ENCODE data around the gene AKR7A3. TPM values are rescaled to one million over a fixed set of nuclear protein-coding genes. Genes with fewer than 3 reads are reported as not detected.
"Not testable (repeated sequence)": the region's sequence is repeated elsewhere in the genome, so short reads cannot be mapped to it uniquely, and the experiment has no call there.

The AKR7A3 gene
- total RNA-seq, 1 donor from 2014 or later, result 0.14 TPM

DNA sequence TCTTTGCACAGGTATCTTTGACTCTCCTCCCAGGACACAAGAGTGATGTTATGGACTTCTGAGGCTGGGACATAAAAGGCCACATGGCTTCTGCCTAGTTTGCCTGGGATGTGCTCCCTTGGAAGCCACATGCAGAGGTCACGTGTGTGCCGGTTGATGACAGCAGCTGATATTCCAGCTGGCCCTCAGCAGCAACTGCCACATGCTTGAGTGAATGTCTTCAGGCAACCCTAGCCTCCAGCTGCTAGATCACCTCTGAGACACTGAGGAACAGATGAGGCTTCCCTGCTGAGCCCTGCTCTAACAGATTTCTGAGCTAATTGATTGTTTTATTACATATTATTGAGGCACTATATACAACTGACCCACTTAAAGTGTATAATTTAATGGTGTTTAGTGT, 11.6 kb upstream of the AKR7A3 start:
- Histone ChIP-seq H3K9me3 (replicated peaks) (peaks cover 4% of the 10 kb centered on the region), H3K36me3 (peaks cover 41% of the 10 kb centered on the region), H3K27ac (replicated peaks) (no peak overlapping the region), H3K4me1 (no peaks in the 10 kb centered on the region), H3K27me3 (ENCODE audit: low read depth) (no peaks in the 10 kb centered on the region), H3K4me3 (no peak overlapping the region)
- no peak for DNase-seq
- intact Hi-C loops (cut with micrococcal nuclease), result no loop called here
- TF ChIP-seq, protein P1, sequence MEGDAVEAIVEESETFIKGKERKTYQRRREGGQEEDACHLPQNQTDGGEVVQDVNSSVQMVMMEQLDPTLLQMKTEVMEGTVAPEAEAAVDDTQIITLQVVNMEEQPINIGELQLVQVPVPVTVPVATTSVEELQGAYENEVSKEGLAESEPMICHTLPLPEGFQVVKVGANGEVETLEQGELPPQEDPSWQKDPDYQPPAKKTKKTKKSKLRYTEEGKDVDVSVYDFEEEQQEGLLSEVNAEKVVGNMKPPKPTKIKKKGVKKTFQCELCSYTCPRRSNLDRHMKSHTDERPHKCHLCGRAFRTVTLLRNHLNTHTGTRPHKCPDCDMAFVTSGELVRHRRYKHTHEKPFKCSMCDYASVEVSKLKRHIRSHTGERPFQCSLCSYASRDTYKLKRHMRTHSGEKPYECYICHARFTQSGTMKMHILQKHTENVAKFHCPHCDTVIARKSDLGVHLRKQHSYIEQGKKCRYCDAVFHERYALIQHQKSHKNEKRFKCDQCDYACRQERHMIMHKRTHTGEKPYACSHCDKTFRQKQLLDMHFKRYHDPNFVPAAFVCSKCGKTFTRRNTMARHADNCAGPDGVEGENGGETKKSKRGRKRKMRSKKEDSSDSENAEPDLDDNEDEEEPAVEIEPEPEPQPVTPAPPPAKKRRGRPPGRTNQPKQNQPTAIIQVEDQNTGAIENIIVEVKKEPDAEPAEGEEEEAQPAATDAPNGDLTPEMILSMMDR (IDR thresholded peaks at IDR 0.05; ENCODE audit: borderline replicate concordance), result no peak

DNA sequence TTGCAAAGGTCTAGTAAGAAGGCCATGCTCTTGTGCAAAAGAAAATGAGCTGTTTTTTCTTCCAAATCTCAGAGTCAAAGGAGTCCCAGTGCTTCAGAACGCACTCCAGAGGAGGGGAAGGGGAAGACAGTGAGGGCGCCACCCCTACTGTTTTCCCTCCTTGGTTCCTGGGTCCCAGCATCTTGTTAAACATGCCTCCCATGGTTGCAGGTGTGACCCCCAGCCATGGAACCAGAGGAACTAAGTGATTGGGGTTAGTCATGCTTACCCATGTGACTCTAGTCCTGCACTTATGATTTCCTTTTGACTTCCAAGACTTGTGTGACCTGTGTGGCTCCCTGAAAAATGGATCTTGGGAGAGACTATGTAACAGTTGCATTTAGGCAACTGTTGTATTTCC, 6.1 kb upstream of the AKR7A3 start:
- TF ChIP-seq, protein P1 (IDR thresholded peaks at IDR 0.05; ENCODE audit: borderline replicate concordance), result no peak
- peaks cover 19% of the 10 kb centered on the region for H3K9me3 ChIP-seq (replicated peaks)
- H3K4me1 ChIP-seq, result peaks cover 3% of the 10 kb centered on the region

DNA sequence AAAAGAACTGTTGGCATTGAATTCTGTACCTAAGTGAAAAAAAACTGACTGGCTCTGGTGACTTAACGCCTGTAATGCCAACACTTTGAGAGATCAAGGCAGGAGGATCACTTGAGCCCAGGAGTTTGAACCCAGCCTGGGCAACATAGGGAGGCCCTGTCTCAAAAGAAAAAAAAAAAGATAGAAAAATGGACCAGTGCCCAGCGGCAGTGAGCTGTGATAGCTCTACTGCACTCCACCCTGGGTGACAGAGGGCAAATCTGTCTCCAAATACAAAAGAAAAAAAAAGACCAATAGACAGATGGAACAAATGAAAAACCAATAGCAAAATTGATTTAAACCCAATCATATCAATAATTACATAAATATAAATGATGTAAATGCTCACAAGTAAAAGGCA, 674 bp upstream of the AKR7A3 start:
- intact Hi-C loops (cut with micrococcal nuclease), result no loop called here
- TF ChIP-seq, protein P1 (IDR thresholded peaks at IDR 0.05; ENCODE audit: borderline replicate concordance), result no peak
- H3K4me1 ChIP-seq, result peaks cover 17% of the 10 kb centered on the region
- no peak overlapping the region for H3K27ac ChIP-seq (replicated peaks)
- peak overlapping the region; percentile 62 for H3K4me3 ChIP-seq
- H3K36me3 ChIP-seq, result peaks cover 4% of the 10 kb centered on the region
- no peaks in the 10 kb centered on the region for H3K27me3 ChIP-seq (ENCODE audit: low read depth)
- no peak for DNase-seq
- peaks cover 5% of the 10 kb centered on the region for H3K9me3 ChIP-seq (replicated peaks)

More for the DNA sequence above, 6.1 kb upstream of the AKR7A3 start:
- no peak for DNase-seq
- Histone ChIP-seq H3K4me3 (no peak overlapping the region), H3K27me3 (ENCODE audit: low read depth) (no peaks in the 10 kb centered on the region), H3K36me3 (peaks cover 12% of the 10 kb centered on the region), H3K27ac (replicated peaks) (no peak overlapping the region)
- intact Hi-C loops (cut with micrococcal nuclease), result no loop called here

DNA sequence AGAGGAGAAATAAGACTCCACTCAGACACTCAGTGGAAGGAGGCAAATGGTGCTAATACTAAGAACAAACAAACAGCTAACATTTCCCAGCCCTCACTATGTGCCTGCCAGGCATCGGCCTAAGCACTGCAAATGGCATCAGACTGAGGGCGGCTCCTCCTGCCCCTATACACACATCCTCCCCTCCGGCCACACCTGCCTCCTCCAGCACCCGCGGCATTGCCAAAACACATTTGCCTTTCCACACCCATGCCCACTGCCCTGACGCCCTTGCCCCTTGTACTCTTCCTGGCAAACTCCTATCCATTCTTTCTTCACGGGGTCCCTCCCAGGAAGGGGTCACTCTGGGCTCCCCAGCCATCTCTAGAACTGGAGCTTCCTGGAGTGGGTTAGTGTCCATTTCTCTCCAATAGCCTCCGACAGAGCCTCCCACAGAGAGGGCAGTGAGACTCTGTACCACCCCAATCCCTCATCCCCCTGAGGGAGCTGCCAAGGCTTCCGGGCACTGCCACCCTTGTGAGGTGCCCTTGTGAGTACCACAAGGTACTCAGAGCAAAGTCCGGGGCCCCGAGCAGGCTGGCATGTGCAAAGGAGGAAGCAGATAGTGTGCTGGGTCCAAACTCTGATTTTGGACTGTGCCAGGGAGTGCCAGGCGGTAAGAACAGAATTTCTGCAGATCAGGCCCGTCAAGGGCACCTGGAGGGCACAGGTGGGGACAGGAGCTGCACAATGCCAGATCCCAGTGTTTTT, 959 bp downstream of the AKR7A3 start:
- no peaks in the 10 kb centered on the region for H3K36me3 ChIP-seq
- H3K9me3 ChIP-seq (replicated peaks), result no peaks in the 10 kb centered on the region
- no peak overlapping the region for H3K27ac ChIP-seq (replicated peaks)
- H3K27me3 ChIP-seq (ENCODE audit: low read depth), result no peaks in the 10 kb centered on the region
- intact Hi-C loops (cut with micrococcal nuclease), result no loop called here
- H3K4me3 ChIP-seq, result no peak overlapping the region
- H3K4me1 ChIP-seq, result peaks cover 17% of the 10 kb centered on the region
- TF ChIP-seq, protein P1 (IDR thresholded peaks at IDR 0.05; ENCODE audit: borderline replicate concordance), result no peak
- DNase-seq, result no peak

DNA sequence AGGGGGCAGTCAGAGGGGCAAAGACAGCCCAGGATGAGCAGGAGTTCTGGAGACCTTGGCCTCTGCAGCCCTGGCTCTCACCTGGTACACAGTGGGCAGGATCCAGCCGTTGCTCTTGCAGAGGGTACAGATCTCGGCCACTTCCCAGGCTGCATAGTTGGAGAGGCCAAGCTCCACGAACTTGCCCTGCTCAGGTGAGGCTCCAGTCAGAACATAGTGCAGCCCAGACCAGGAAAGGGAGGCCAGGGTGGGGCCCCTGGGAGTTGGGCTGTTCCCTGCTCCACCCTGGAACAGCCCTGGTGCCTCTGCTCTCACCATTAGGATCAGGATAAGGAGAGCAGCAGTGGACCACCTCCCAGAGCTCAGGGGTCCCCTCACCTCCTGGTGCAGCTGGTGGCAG, 2.8 kb downstream of the AKR7A3 start:
- H3K27me3 ChIP-seq (ENCODE audit: low read depth); H3K4me3 ChIP-seq; H3K27ac ChIP-seq (replicated peaks); DNase-seq; H3K9me3 ChIP-seq (replicated peaks); intact Hi-C loops (cut with micrococcal nuclease); H3K36me3 ChIP-seq: not testable (repeated sequence)
- H3K4me1 ChIP-seq, result peaks cover 17% of the 10 kb centered on the region

DNA sequence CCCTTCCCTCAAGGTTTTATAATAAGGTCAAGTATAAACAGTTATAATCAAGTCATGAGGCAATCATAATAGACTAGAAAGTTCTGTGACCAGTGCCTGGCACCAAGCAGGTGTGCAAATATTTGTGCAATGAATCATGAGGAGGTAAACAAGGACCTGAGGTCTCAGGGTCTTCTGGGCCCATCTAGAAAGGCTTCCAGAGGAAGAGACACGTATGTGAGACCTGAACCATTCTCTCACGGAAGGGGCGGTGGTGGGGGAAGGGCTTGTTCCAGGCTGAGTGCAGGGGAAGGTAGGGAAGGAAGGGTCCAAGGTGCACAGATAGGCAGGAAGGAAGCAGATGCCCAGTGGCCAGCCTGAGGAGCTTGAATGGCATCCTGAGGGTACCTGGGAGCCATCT, 3.2 kb downstream of the AKR7A3 start:
- H3K27me3 ChIP-seq (ENCODE audit: low read depth); H3K9me3 ChIP-seq (replicated peaks); DNase-seq; intact Hi-C loops (cut with micrococcal nuclease); H3K36me3 ChIP-seq; H3K4me3 ChIP-seq; H3K27ac ChIP-seq (replicated peaks): not testable (repeated sequence)
- H3K4me1 ChIP-seq, result peaks cover 17% of the 10 kb centered on the region
